OCI-LY1 (cell line): ENCODE data around the gene ZNF649.

Source experiments
- CTCF ChIP-seq: fragments of 200-600 bp; sonication (generic), shearing (Covaris generic); IDR thresholded peaks from 2 replicates; pipeline ENCODE4 v1.5.1; 2017; ENCODE audit warnings: mild to moderate bottlenecking, antibody characterized with exemption, low read length, moderate library complexity, mixed read lengths
- EZH2 ChIP-seq: fragments of 200-600 bp; sonication (generic), shearing (Covaris generic); IDR thresholded peaks from 2 replicates; pipeline ENCODE4 v1.8.0; 2017; ENCODE audit warnings: borderline replicate concordance, mixed run types, mild to moderate bottlenecking, antibody characterized with exemption, low read length, moderate library complexity, mixed read lengths

- no peak for TF ChIP-seq CTCF
- TF ChIP-seq EZH2: no peak
Measured at GRCh38 chr19:51931921-51932320, 27.1 kb upstream of the ZNF649 start.
